NCI-H748 (cell line): Measurements from ENCODE around the gene ANO4.
A peak's percentile ranks its signal among the peaks of the same experiment; 100 is the strongest.

Experiments
- DNase-seq: peaks from one replicate; lab custom pipeline; 2025; ENCODE audit not compliant: unreplicated experiment; lab: John Stamatoyannopoulos, UW

The ANO4 gene

GRCh38 chr12:101038289-101038871 lies 243.8 kb downstream of the ANO4 start:
- no peak for DNase-seq

DNA sequence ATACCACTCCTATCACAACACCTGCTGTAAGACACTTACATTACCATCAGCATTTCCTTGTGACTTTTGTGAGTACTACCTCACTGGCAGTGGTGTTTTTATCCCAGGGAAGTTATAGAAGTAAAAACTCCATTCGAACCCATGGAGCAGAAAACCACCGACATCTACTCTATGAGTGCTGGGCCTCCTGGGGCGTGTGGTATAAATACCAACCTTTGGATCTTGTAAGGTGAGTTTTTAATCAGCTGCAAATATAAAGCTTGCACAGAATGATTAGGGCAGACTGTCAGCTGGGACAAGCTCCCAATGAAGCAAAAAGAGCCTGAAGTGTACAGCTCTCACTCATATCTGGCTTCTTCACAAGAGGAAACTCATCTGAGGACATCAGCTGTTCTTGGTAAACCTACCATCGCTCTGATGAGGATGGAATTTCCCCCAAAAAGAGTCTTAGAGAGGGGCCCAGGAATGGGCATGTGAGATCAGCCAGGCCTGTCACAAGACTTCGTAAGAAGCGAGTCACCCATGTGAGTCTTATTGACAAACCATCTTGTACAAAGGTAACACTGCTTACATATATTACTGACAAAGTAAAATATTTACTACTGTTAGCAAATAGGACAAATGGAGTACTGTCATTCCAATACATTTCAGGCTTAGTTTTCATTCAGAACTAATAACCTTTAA lies 245.4 kb downstream of the ANO4 start:
- no peak for DNase-seq

DNA sequence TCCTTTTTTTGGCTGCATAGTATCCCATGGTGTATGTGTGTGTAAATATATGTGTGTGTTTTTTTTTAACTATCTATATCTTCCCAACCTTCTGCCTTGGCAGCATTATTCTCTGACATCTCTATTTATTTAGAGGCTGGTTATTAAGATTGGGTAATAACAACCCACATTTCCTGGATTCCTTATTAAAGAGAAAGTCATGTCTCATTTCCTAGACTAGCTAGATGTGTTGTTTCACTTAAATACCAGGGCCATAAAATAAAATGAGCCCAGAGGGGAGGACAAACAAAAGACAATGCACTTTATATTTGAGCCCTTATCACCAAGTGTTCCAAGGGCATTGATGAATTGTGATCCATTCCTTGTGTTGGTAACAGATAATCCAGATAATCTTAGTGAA lies 246.4 kb downstream of the ANO4 start:
- DNase-seq = peak; percentile 71

DNA sequence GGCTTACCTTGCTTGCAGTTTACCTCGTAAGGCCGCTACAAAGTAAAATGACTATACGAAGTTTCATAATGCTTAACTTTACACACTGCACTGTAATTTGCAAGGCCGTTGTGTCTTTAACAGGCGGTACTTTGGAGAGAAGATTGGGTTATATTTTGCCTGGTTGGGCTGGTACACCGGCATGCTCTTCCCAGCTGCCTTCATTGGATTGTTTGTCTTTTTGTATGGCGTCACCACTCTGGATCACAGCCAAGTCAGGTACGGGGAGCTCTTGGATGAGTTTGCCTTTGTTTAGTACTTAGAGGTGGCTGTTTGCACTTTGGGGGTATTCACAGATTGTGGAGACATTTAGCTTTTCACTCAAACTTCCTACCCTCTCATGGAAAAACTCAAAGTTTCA lies 247.6 kb downstream of the ANO4 start:
- DNase-seq = peak; percentile 84

DNA sequence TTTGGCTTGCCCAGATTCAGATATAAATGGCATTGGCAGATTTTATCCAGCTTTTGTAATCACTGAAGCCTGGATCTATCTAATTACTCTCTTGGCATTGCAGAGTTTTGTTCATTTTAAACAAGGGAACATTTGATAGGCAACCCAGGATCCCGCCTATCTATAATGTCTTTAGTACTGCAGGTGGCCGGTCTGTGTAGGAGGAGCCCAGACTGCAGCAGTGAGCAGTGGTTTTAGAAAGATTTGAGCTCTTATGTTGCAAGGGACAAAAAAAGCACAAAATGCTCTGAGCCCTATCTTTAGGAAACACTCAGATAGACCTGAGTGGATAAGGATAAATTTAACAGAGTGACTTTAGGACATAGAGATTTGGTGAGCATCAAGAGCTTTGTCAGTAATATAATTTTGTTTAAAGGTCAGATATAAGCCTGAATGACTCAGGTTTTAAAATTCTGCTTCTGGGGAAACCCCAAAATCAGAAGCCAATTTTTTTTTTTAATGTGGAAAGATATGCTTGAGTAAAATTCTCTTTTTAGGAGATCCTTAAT lies 250.0 kb downstream of the ANO4 start:
- no peak for DNase-seq

GRCh38 chr12:101045486-101046464 lies 251.2 kb downstream of the ANO4 start:
- DNase-seq = no peak

GRCh38 chr12:101047652-101048051 lies 253.1 kb downstream of the ANO4 start:
- no peak for DNase-seq

- no peak for DNase-seq
Measured at GRCh38 chr12:101050631-101051030, 256.1 kb downstream of the ANO4 start.

- no peak for DNase-seq
Measured at GRCh38 chr12:101051151-101051550, 256.6 kb downstream of the ANO4 start.

DNA sequence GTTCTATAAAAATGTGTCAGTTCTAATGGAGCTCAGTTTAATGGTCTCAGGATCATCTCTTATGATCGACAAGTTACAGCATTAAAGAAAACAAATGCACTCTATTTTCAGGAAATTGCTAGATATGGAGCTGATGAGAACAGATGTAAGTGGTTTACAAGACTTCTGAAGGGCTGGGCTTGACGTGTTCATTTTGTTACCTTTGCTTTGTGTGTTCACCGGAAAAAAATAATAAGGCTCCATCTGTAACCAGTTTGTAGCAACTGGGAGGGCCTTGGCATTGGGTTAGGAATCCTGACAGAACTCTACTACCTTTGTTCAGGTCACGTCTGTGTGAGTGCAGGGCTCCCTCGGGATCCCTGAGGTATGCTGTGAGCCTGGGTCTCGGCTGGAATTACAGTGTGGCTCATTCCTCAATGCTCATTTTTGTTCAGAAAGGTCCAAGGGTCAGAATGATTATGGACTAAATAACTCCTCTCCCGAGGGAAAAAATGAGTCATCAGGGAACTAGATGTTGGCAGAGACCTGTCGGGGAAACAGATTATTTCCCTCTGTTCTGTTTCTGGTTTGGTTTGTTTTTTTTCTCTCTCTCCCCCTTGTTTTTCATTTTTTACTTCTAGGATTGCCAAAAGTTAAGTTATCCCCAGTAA lies 257.4 kb downstream of the ANO4 start:
- peak; percentile 10 for DNase-seq

DNA sequence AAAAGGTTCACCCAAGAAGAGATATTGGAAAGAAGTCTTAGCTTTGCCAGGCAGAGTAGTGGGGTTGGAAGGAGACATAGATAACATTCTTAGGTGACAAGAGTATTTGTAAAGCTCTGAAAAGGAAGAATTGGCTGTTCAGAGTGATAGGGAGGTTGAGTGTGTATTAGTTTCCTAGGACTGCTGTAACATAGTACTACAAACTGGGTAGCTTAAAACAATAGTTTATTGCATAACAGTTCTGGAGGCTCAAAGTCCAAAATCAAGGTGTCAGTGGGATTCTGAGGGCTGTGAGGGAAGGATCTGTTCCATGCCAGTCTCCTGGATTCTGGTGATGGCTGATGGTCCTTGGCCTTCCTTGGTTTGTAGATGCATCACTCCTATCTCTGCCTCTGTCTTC lies 258.6 kb downstream of the ANO4 start:
- no peak for DNase-seq

GRCh38 chr12:101055940-101056339 lies 261.4 kb downstream of the ANO4 start:
- DNase-seq = no peak

GRCh38 chr12:101062508-101062907 lies 267.9 kb downstream of the ANO4 start:
- peak; percentile 63 for DNase-seq

- DNase-seq = no peak
Measured at GRCh38 chr12:101064721-101065120, 270.1 kb downstream of the ANO4 start.

GRCh38 chr12:101066489-101066888 lies 271.9 kb downstream of the ANO4 start:
- peak; percentile 56 for DNase-seq

DNA sequence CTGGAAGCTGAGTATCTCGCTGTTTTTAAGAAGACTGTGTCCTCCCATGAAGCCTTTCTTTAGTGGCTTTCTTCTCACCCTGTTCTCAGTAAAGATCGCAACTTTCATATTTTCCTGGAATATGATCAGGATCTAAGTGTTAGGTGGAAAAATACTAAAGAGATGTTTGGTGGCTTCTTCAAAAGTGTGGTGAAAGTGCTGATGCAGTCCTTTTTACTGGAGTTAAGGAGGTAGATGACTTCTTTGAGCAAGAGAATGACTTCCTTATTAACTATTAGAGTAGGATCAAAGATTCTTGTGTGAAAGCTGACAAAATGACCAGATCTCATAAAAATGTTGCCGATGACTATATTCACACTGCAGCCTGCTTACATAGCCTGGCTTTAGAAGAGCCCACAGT lies 273.8 kb downstream of the ANO4 start:
- DNase-seq = no peak

DNA sequence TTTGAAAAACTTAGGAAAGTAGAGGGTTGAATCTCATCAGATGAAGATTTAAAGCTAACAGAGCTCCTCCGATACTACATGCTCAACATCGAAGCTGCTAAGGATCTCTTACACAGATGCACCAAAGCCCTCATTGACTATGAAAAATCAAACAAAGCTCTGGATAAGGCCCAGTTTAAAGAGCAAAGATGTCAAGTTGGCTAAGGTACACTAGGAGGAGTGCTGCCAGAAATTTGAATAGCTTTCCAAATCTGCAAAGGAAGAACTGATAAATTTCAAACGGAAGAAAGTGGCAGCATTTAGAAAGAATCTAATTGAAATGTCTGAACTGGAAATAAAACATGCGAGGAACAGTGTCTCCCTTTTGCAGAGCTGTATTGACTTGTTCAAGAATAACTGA lies 274.3 kb downstream of the ANO4 start:
- DNase-seq = no peak

DNA sequence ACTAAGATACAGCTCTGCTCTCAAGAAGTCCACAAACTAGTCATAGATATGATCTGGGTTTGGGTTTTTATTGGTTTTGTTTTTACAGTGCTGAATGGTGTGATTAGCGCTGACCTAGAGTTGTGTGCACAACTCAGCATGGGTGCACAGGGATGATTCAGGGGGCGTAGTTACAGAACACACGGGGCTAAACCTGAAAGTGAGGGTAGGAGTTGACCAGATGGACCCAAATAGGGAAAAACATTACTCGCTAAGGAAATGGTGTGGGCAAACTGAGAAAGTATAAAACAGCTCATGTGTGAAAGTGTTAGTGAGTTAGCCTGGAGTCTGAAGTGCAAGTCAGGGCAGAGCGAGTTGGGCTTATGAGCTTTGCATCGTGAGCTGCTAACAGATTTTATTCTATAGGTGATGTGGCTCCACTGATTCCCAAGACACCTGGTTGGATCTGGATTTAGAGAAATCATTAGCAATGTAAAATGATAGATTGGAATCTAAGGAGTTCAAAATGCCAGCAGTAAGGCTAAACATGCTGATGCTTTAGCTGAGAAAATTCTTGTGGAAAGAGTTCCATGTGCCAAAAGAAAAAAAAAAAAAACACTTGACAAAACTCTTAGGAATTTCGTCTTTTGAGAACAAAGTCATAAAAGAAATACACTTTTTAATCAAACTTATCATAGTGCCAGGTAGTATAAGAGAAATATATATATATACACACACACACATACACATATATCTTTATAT lies 280.5 kb downstream of the ANO4 start:
- DNase-seq = peak; percentile 37

- no peak for DNase-seq
Measured at GRCh38 chr12:101076921-101077320, 282.3 kb downstream of the ANO4 start.

DNA sequence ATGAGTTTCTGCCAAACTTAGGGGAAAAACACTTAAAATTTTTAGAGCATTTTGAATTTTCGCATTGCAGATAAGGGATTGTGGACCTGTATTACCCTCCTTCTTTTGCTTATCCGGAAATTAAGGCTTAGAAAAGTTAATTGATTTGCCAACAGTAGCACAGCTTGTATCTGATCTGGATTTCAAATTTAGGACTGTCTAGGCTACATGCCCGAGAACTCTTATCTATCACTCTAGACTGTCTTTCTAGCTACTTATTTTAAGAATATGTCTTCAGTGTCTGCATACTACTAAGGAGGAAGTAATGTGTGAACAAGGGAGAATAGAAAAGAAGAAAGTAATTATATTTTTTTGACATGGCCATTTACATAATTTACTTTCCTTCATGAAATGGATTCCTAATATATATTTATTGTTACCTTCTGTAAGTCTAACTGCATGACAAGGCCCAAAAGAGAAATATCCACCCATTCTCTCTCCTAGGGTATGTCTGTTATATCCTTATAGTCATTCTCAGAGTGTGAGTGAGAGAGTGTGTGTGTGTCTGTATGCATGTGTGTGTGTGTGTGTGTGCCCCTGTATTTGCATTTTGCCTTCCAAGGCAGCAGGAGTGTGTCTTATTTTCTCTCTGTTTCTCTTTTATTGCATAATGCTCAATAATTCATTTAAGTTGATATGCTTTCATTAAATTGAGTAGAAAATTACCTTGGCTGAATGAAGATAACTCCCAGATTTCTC lies 283.4 kb downstream of the ANO4 start:
- no peak for DNase-seq
